Right lobe of liver (tissue), 6 donors: ENCODE results near the gene SSTR3. TPM values are rescaled to one million over a fixed set of nuclear protein-coding genes. Genes with fewer than 3 reads are reported as not detected.

Experiments
- ATAC-seq, 4 donors: fragments of 200-7000 bp; cut with Tn5 transposase; one replicate each; pipeline ENCODE4 v1.9.1; 2020; ENCODE audit warnings: mild to moderate bottlenecking in 4 of 4, moderate library complexity in 4 of 4
- DNase-seq, 3 donors: peaks; one replicate each; pipeline ENCODE4 v3.0.0-alpha.2; 2020
- H3K27ac ChIP-seq, 3 donors: fragments of 200-600 bp; one replicate each; pipeline ENCODE4 v1.8.0; 2022
- H3K27me3 ChIP-seq, 2 donors: fragments of 200-600 bp; one replicate each; pipeline ENCODE4 v1.8.0; 2022
- H3K36me3 ChIP-seq, 4 donors: fragments of 200-600 bp; sonication (generic) in 1 of 4; one replicate each; pipeline versions ENCODE4 v1.5.1 to v1.8.0; 2017 to 2022; ENCODE audit warnings: control low read depth in 1 of 4
- H3K4me1 ChIP-seq, 4 donors: fragments of 200-600 bp; sonication (generic) in 1 of 4; one replicate each; pipeline versions ENCODE4 v1.5.1 to v1.8.0; 2017 to 2022; ENCODE audit warnings: control low read depth in 1 of 4
- H3K4me3 ChIP-seq, 3 donors: fragments of 200-600 bp; one replicate each; pipeline ENCODE4 v1.8.0; 2022
- H3K9me3 ChIP-seq, 4 donors: fragments of 200-600 bp; sonication (generic) in 1 of 4; one replicate each; pipeline versions ENCODE4 v1.5.1 to v1.8.0; 2017 to 2022; ENCODE audit warnings: control low read depth in 1 of 4
- POLR2A ChIP-seq: fragments of 450-650 bp; IDR thresholded peaks from one replicate; pipeline ENCODE4 v1.6.1; 2017; ENCODE audit warnings: antibody characterized with exemption, mild to moderate bottlenecking
- WGBS: methylation state at CpG from one replicate; pipeline ENCODE4 v1.1.6; 2018; ENCODE audit warnings: low coverage, low lambda C conversion rate; ENCODE audit not compliant: insufficient coverage; ENCODE audit errors: missing lambda C conversion rate; 5-methylcytosine and 5-hydroxymethylcytosine counted together
- intact Hi-C, 2 donors: fragments of 100-400 bp; cut with DNase I; formaldehyde crosslinking; loops; one replicate each; pipeline versions ENCODE4 v1.11.2 to v1.14.1; 2022
- total RNA-seq, 6 experiments: library from RNA; depleted of rRNA in 2 of 6; stranded (reverse); fragments of >200 nt in 2 of 6; fragmentation: NEBNext Ultra II Directional in 3 of 6; extraction: Animal tissue kit (Norgen Biotek cat#: 25700) in 3 of 6; gene quantifications; one replicate each; pipeline versions ENCODE4 v1.1.0 to v1.2.4, GENCODE V29; 2016 to 2023
- TF ChIP-seq, protein P1 (sequence below), 4 donors: fragments of 200-600 bp in 3 of 4; fragments of 450-650 bp in 1 of 4; IDR thresholded peaks; one replicate each; pipeline versions ENCODE4 v1.5.1 to v1.8.0; 2016 to 2022; ENCODE audit warnings: antibody characterized with exemption in 4 of 4, mild to moderate bottlenecking in 2 of 4
- donor health status: DM: no; HTN: yes; CAD: no.
- donor health status: DM: no; HTN: no; CAD: no.
- donor health status: DM: no; HTN: no; CAD: no.
- donor health status: DM: no; HTN: yes; CAD: no.
- donor health status: DM: no; HTN: yes; CAD: no.

Gene SSTR3
- total RNA-seq, 6 experiments from 2014 or later = not detected

DNA sequence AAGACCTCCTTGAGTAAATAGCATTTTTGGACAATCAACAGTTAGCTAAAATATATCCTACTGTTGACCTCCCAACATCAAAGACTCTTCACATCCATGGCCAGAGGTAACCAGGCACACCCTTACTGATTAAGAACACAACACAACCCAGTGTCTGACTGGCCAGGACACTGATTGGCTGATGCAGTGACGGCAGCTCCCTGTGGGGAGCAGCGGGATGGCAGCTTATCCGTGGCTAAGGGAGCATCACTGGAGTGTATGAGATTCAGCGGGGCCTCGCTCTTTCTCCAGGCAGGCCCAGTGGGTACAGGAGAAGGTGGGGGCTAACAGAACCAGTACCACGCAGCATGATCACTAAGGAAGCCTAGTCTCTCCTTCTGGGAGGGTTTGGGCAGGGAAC lies 52.2 kb downstream of the SSTR3 start:
- no peak for DNase-seq

DNA sequence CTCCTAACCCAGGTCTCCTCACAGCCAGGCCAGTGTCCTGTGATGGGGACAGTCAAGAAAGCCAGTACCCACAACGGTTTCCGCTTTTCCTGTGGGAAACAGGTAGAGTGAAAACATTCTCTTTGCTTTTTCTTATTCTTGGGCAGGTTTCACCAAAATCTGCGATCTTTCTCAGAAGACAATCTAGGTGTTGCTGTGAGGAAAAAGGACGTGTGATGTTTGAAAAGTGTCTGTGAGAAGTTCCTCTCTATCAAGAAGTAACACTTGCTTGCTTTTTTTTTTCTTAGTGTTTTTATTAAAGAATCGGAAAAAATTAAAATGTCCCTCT lies 53.4 kb downstream of the SSTR3 start:
- no peak overlapping the region for H3K27ac ChIP-seq
- H3K4me3 ChIP-seq = no peak overlapping the region
- H3K9me3 ChIP-seq = no peaks in the 10 kb centered on the region
- 68% methylated on average over 5 of the region's 5 CpGs for WGBS
- DNase-seq (no peak), ATAC-seq (no peak)
- H3K4me1 ChIP-seq = no peaks in the 10 kb centered on the region
- intact Hi-C loops = no loop called here
- TF ChIP-seq, protein P1, sequence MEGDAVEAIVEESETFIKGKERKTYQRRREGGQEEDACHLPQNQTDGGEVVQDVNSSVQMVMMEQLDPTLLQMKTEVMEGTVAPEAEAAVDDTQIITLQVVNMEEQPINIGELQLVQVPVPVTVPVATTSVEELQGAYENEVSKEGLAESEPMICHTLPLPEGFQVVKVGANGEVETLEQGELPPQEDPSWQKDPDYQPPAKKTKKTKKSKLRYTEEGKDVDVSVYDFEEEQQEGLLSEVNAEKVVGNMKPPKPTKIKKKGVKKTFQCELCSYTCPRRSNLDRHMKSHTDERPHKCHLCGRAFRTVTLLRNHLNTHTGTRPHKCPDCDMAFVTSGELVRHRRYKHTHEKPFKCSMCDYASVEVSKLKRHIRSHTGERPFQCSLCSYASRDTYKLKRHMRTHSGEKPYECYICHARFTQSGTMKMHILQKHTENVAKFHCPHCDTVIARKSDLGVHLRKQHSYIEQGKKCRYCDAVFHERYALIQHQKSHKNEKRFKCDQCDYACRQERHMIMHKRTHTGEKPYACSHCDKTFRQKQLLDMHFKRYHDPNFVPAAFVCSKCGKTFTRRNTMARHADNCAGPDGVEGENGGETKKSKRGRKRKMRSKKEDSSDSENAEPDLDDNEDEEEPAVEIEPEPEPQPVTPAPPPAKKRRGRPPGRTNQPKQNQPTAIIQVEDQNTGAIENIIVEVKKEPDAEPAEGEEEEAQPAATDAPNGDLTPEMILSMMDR (IDR thresholded peaks at IDR 0.05) = no peak
- TF ChIP-seq POLR2A = no peak
- H3K36me3 ChIP-seq = no peaks in the 10 kb centered on the region
- no peaks in the 10 kb centered on the region for H3K27me3 ChIP-seq

More for the DNA sequence above, 52.2 kb downstream of the SSTR3 start:
- 80% methylated on average over 1 of the region's 6 CpGs for WGBS
- H3K4me1 ChIP-seq = no peaks in the 10 kb centered on the region
- no peak overlapping the region for H3K4me3 ChIP-seq
- H3K36me3 ChIP-seq = no peaks in the 10 kb centered on the region
- ATAC-seq = no peak
- intact Hi-C loops = loop anchor here in 1 of 2 donors (5.0 kb wide), 1 partner anchor 42 kb away; no protein-coding TSS in a partner anchor
- no peak overlapping the region for H3K27ac ChIP-seq
- TF ChIP-seq POLR2A = no peak
- TF ChIP-seq, protein P1 (IDR thresholded peaks at IDR 0.05) = no peak
- no peaks in the 10 kb centered on the region for H3K9me3 ChIP-seq
- no peaks in the 10 kb centered on the region for H3K27me3 ChIP-seq

DNA sequence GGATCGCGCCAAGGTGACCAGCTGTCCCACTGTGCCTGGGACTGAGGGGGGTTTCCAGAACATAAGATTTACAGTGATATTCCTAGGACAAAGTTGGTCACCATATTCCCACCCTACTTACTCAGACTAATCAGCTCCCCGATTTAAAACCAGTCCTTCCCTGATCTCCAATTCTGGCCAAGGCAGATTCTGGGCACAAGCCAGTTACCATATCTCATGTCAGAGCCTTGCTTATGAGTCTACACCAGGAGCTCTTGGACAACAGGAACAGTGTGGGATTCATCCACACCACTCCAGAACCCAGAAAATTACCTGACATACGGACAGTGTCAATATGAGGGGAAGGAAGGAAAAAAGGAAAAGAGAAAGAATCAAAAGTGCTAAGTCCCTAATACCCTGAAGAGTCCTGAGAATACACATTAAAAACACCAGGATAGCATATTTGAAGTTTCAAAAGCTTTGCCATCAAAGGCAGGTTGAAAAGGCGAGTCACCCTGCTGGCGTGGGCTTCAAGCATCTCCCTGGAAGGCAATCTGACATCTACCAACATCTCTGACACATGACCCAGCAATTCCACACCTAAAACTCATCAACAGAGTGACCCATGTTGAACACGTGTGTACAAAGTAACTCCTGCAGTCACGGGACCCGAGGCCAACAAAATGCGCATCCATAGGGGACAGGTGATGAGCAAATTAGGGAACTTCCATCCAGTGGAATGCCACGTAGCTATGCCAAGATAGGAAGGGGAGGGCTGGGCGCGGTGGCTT lies 54.6 kb downstream of the SSTR3 start:
- DNase-seq = no peak
- Histone ChIP-seq H3K9me3 (no peaks in the 10 kb centered on the region), H3K36me3 (no peaks in the 10 kb centered on the region), H3K27ac (no peak overlapping the region), H3K4me1 (no peaks in the 10 kb centered on the region), H3K27me3 (no peaks in the 10 kb centered on the region), H3K4me3 (no peak overlapping the region)
- WGBS = 73% methylated on average over 5 of the region's 13 CpGs
- intact Hi-C loops = no loop called here
- no peak for ATAC-seq
- TF ChIP-seq, protein P1 (IDR thresholded peaks at IDR 0.05) = no peak
- no peak for TF ChIP-seq POLR2A

DNA sequence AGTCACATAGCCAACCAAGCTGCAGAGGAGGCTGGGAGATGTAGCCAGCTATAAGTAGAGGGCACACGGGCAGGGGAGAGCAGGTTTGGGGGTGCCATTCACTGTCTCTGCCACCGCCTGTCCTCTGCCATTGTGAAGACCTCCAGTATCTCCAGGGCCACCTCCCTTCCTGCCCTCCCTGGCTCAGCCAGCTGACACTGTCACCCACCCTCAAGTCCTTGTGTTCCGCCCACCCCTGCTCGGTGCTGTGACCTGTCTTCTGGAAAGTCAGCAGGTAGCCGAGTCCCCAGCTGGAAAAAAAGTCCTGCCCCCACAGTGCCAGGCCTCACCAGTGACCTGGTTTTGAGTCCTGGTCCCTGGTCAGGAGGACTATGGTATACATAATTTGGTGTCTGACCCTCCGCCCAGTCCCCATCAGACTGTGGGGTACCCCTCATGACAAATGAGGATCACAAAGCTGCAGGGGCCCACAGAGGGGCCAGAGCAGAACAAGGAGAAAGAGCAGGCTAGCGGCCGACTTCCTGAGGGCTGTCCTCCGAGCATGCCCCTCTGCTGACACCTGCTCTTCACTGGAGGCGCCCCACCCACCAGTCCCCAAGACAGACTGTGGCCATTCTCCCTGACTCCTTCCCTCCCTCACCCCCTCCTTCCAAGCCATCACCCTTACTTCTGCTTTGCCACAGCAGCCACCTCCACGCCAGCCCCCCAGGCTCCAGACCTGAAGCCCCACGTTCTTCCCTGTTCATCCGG lies 55.4 kb downstream of the SSTR3 start:
- TF ChIP-seq POLR2A = no peak
- TF ChIP-seq, protein P1 (IDR thresholded peaks at IDR 0.05) = no peak
- H3K4me1 ChIP-seq = no peaks in the 10 kb centered on the region
- no peaks in the 10 kb centered on the region for H3K9me3 ChIP-seq
- no peaks in the 10 kb centered on the region for H3K36me3 ChIP-seq
- no peak overlapping the region for H3K4me3 ChIP-seq
- intact Hi-C loops = no loop called here
- no peak for ATAC-seq
- H3K27ac ChIP-seq = no peak overlapping the region
- no peaks in the 10 kb centered on the region for H3K27me3 ChIP-seq
- 96% methylated on average over 5 of the region's 13 CpGs for WGBS
- no peak for DNase-seq
